ENCODE data around the gene RNASE4.

GRCh38 chr14:20711685-20712084, 27.3 kb downstream of the RNASE4 start:
- TF ChIP-seq CTCF (conservative IDR thresholded peaks at IDR 0.05; ENCODE audit: low read depth, low read length), result no peak
- TF ChIP-seq EZH2phosphoT487 (IDR thresholded peaks at IDR 0.05; ENCODE audit: borderline replicate concordance, low read length), result no peak
- no peak for TF ChIP-seq EZH2 (IDR thresholded peaks at IDR 0.05; ENCODE audit: low read length, unreplicated experiment)

Measured in PC-3 (cell line).